Bronchial epithelial cell (primary cell): ENCODE results near the gene KRT6B. TPM values are rescaled to one million over a fixed set of nuclear protein-coding genes. Genes with fewer than 3 reads are reported as not detected.

Experiments
- DNase-seq: peaks from one replicate; pipeline ENCODE4 v3.0.0-alpha.2; 2010; ENCODE audit warnings: low read depth
- FAIRE-seq: peaks from 2 replicates; lab custom pipeline; 2011; peaks lifted over from hg19 to GRCh38; lab: Jason Lieb, UNC
- H3K27me3 ChIP-seq: 2 replicates; pipeline ENCODE4 v1.5.1; 2011; ENCODE audit warnings: low read length; ENCODE audit not compliant: control insufficient read depth, insufficient read depth
- H3K36me3 ChIP-seq: 2 replicates; pipeline ENCODE4 v1.5.1; 2011; ENCODE audit warnings: low read length; ENCODE audit not compliant: control insufficient read depth, insufficient read depth
- H3K4me3 ChIP-seq: 2 replicates; pipeline ENCODE4 v1.5.1; 2011; ENCODE audit warnings: mild to moderate bottlenecking, low read depth, low read length, control low read depth
- total RNA-seq: library from RNA; depleted of rRNA; stranded (reverse); fragments of >200 nt; gene quantifications from 2 replicates; pipeline ENCODE4 v1.2.1, GENCODE V29; 2014
- TF ChIP-seq, protein P1 (sequence below): IDR thresholded peaks from 2 replicates; pipeline ENCODE4 v1.5.1; 2011; ENCODE audit warnings: mild to moderate bottlenecking, moderate library complexity, low read length, control low read depth, inconsistent platforms; ENCODE audit not compliant: insufficient read depth, severe bottlenecking

Gene KRT6B
- total RNA-seq, 1 donor from 2014 or later: 287 TPM

DNA sequence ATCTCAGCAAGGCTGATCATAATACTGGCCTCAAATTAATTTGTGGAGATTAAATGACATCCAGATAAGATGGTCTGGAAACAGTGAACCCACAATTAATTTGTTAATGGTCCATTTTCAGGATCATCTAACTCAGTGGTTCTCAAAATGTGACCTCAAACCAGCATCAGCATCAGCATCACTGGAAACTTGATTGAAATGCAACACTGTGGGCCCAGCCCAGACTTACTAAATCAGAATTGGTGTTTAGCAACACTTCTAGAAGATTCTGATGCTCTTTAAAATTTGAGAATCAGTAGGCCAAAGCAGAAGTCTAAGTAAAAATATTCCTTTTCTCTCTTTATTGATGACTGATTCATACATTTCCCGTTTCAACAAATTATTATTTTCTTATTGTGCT, 35.2 kb downstream of the KRT6B start:
- FAIRE-seq (no peak), DNase-seq (no peak)
- Histone ChIP-seq H3K27me3 (no peaks in the 10 kb centered on the region), H3K4me3 (no peak overlapping the region), H3K36me3 (no peaks in the 10 kb centered on the region)
- TF ChIP-seq, protein P1, sequence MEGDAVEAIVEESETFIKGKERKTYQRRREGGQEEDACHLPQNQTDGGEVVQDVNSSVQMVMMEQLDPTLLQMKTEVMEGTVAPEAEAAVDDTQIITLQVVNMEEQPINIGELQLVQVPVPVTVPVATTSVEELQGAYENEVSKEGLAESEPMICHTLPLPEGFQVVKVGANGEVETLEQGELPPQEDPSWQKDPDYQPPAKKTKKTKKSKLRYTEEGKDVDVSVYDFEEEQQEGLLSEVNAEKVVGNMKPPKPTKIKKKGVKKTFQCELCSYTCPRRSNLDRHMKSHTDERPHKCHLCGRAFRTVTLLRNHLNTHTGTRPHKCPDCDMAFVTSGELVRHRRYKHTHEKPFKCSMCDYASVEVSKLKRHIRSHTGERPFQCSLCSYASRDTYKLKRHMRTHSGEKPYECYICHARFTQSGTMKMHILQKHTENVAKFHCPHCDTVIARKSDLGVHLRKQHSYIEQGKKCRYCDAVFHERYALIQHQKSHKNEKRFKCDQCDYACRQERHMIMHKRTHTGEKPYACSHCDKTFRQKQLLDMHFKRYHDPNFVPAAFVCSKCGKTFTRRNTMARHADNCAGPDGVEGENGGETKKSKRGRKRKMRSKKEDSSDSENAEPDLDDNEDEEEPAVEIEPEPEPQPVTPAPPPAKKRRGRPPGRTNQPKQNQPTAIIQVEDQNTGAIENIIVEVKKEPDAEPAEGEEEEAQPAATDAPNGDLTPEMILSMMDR: no peak

DNA sequence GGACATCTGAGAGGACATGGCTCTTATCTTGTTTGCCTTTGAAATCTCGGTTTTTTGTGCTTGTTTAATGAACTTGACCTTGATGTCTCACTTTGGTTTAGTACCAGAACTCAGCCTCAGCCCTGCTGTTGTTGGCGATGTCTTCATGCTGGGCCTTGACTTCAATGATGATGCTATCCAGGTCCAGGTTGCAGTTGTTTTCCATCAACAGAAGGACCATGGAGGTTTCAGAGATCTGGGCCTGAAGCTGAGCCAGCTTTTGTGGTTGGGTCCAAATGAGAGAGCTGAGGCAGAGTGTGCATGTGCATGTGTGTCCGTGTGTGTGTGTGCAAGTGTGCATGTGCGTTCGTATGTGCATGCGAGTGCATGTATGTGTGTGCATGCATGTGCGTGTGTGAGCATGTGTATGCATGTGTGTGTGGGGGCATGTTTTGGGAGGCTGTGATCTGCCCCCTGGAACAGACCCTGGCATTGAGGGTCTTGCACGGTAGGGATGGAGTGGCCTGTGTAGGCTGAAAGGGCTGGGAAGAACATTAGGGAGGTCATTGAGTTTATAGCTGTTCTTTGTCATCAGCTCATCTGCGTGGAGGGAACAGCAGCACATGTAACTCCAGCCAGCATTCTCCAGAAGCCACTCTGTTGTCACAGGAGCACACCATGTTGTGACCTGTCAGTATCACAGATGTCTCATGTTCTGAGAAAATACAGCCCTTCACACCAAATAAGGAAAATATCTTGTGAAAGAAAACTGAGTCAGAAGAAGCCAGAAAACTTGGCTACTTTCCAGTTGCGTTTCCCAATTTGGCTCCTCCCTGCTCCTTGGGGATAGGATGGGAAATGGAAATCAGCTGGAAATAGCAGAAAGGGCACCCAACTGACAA, 35.8 kb downstream of the KRT6B start:
- no peak overlapping the region for H3K4me3 ChIP-seq
- FAIRE-seq (peak; percentile 96), DNase-seq (peak; percentile 97)
- no peaks in the 10 kb centered on the region for H3K27me3 ChIP-seq
- TF ChIP-seq, protein P1: no peak
- H3K36me3 ChIP-seq: no peaks in the 10 kb centered on the region

DNA sequence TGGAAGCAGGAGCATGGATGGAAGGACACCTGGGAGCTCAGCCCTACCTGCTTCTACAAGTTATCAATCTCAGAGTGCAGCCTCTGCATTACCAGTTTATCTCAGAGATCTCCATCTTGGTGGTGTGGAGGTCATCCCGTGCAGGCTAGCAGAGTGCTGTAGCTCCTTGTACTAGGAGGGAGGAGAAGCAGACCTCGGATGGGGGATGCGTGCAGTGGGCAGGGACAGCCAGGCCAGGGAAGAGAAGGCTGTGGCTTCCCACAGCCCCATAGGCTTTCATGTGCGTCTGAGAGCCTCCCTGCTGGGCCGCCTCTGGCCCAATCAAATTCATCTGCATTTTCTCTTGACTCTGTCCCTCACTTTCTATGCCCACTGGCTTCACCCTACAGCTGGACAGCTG, 37.0 kb downstream of the KRT6B start:
- Histone ChIP-seq H3K27me3 (no peaks in the 10 kb centered on the region), H3K36me3 (no peaks in the 10 kb centered on the region), H3K4me3 (no peak overlapping the region)
- FAIRE-seq (peak; percentile 88), DNase-seq (no peak)
- TF ChIP-seq, protein P1: no peak

DNA sequence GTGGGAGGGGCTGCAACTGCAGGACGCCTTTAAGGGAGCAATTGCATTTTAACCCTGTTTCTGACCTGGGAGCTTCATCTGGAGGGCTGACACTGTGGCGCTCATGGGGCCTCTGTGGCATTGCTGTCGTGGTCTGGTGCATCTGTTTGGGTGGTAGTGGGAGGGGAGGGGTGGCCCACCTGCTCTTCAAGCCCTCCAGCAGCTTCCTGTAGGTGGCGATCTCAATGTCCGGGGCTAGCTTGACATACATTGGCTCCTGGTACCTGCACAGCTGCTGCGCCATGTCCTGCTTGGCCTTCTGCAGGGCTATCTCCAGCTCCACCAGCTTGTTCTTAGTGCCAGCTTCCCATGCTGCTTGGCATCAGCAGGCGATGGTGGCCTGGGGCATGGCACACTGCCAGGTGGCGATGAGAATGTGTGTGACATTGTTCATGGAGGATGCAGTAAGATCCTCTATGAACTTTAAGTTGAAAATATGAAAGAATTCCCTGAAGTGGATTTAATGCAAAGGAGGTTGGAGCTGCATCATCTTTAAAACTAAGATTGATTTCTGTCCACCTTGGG, 38.1 kb downstream of the KRT6B start:
- TF ChIP-seq, protein P1: no peak
- no peaks in the 10 kb centered on the region for H3K36me3 ChIP-seq
- FAIRE-seq (no peak), DNase-seq (no peak)
- H3K27me3 ChIP-seq: no peaks in the 10 kb centered on the region
- no peak overlapping the region for H3K4me3 ChIP-seq

DNA sequence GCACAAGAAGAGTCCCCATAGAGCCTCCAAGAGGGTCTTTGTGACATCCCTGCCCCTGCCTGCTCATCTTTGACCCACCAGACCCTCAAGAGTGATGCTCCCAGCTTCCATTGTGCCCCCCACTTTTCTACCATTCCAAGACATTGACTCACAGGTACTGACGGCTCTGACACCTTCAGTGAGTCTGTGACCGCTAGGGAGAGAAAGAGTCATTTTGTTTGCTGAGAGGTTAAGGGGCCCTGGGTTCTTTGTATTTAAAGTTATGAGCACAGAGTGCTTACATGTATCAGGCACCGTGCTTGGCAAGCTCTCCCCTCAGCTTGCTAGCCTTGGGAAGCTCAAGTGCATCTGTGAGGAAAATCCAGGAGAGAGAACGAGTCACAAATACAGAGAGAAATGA, 38.7 kb downstream of the KRT6B start:
- TF ChIP-seq, protein P1: no peak

More for the DNA sequence above, 38.7 kb downstream of the KRT6B start:
- H3K27me3 ChIP-seq: no peaks in the 10 kb centered on the region
- DNase-seq (peak; percentile 57), FAIRE-seq (no peak)
- no peaks in the 10 kb centered on the region for H3K36me3 ChIP-seq
- no peak overlapping the region for H3K4me3 ChIP-seq
